Esophagus squamous epithelium (tissue), 4 donors: ENCODE data around the gene WNT1.

Experiments
- CTCF ChIP-seq, 6 experiments: fragments of 450-650 bp in 4 of 6; fragments of 200-600 bp in 2 of 6; sonication (generic) in 2 of 6; IDR thresholded peaks; one replicate each; pipeline ENCODE4 v1.5.1; 2016 to 2019; ENCODE audit warnings: antibody characterized with exemption in 6 of 6, mild to moderate bottlenecking in 4 of 6, moderate library complexity in 4 of 6
- POLR2A ChIP-seq, 4 donors: fragments of 450-650 bp; IDR thresholded peaks; one replicate each; pipeline ENCODE4 v1.6.1; 2017; ENCODE audit warnings: antibody characterized with exemption in 4 of 4, mild to moderate bottlenecking in 4 of 4, moderate library complexity in 3 of 4

GRCh38 chr12:48969160-48969771, 8.9 kb upstream of the WNT1 start:
- TF ChIP-seq CTCF (IDR thresholded peaks at IDR 0.05), result no peak
- no peak for TF ChIP-seq POLR2A (IDR thresholded peaks at IDR 0.05)
